SH-SY5Y (cell line): Measurements from ENCODE around the gene MYRF.

ENCODE experiments used
- GATA2 ChIP-seq: IDR thresholded peaks from 2 replicates; pipeline ENCODE4 v1.6.1; 2011; ENCODE audit warnings: mild to moderate bottlenecking, low read depth, low read length
- GATA3 ChIP-seq: IDR thresholded peaks from 2 replicates; pipeline ENCODE4 v1.6.1; 2011; ENCODE audit warnings: low read depth, mild to moderate bottlenecking, low read length, moderate library complexity

GRCh38 chr11:61711037-61711436 lies 41.4 kb upstream of the MYRF start:
- no peak for TF ChIP-seq GATA3
- TF ChIP-seq GATA2 = no peak
